Breast epithelium (tissue), 4 donors: ENCODE data around the gene NXT1. TPM values are rescaled to one million over a fixed set of nuclear protein-coding genes. Genes with fewer than 3 reads are reported as not detected.

Experiments
- DNase-seq, 2 donors: peaks; one replicate each; pipeline ENCODE4 v3.0.0-alpha.2; 2019; ENCODE audit warnings: low spot score in 2 of 2
- H3K27ac ChIP-seq, 2 donors: fragments of 200-600 bp; sonication (generic) in 1 of 2; one replicate each; pipeline ENCODE4 v1.5.1; 2016 to 2019; ENCODE audit warnings: mild to moderate bottlenecking in 1 of 2
- H3K27me3 ChIP-seq, 2 donors: fragments of 200-600 bp; sonication (generic) in 1 of 2; one replicate each; pipeline versions ENCODE4 v1.5.1 to v1.6.0; 2017 to 2019; ENCODE audit warnings: control low read depth in 1 of 2, mild to moderate bottlenecking in 1 of 2
- H3K36me3 ChIP-seq: fragments of 200-600 bp; one replicate; pipeline ENCODE4 v1.5.1; 2019
- H3K4me1 ChIP-seq, 2 donors: fragments of 200-600 bp; sonication (generic); one replicate each; pipeline ENCODE4 v1.5.1; 2016 to 2019; ENCODE audit warnings: control low read depth in 1 of 2
- H3K4me3 ChIP-seq, 3 donors: fragments of 200-600 bp; sonication (generic); 1 replicate in 2 of 3; 2 replicates in 1 of 3; pipeline ENCODE4 v1.5.1; 2016 to 2019; ENCODE audit warnings: mild to moderate bottlenecking in 3 of 3, moderate library complexity in 2 of 3
- H3K9me3 ChIP-seq, 2 donors: fragments of 200-600 bp; sonication (generic) in 1 of 2; one replicate each; pipeline ENCODE4 v1.5.1; 2016 to 2019; ENCODE audit warnings: control low read depth in 1 of 2
- POLR2A ChIP-seq: fragments of 450-650 bp; IDR thresholded peaks from one replicate; pipeline ENCODE4 v1.6.1; 2016; ENCODE audit warnings: antibody characterized with exemption, mild to moderate bottlenecking, moderate library complexity
- POLR2AphosphoS5 ChIP-seq, 3 donors: sonication (generic); formaldehyde crosslinking; IDR thresholded peaks; one replicate each; pipeline ENCODE4 v1.6.1; 2017; ENCODE audit warnings: antibody characterized with exemption in 3 of 3
- intact Hi-C: fragments of 100-400 bp; cut with DNase I; formaldehyde crosslinking; loops from one replicate; pipeline ENCODE4 v1.15.1; 2023; ENCODE audit warnings: low total_unique reads
- total RNA-seq, 3 donors: library from RNA; depleted of rRNA; stranded (reverse); fragments of >200 nt; gene quantifications; one replicate each; pipeline ENCODE4 v1.1.0, GENCODE V29; 2016
- TF ChIP-seq, protein P1 (sequence below), 3 donors: fragments of 450-650 bp; IDR thresholded peaks; one replicate each; pipeline ENCODE4 v1.5.1; 2016 to 2017; ENCODE audit warnings: antibody characterized with exemption in 3 of 3, mild to moderate bottlenecking in 3 of 3, moderate library complexity in 3 of 3

Gene NXT1
- total RNA-seq, 3 donors from 2014 or later, result 25.9 to 42.9 (median 33.2) TPM

DNA sequence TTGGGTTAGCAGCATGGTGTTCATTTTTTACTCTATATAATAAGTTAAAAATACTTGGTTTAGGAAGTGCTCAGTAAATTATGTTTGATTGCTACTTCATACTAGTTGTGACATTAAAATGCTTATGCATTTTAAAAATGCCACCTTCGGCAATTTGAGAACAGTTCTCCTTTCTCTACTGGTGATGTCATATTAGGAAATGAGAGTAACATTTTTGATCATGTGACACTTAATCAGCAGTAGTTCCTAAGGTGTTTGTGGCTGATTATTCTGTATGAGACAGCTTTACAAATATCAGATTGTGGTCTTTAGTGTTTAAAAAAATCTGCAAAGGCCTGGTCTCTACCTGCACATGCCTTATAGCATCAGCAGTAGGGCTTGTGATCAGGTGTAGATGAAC, 15.8 kb downstream of the NXT1 start:
- TF ChIP-seq POLR2AphosphoS5 (IDR thresholded peaks at IDR 0.05), result no peak
- no peak for TF ChIP-seq POLR2A
- TF ChIP-seq, protein P1, sequence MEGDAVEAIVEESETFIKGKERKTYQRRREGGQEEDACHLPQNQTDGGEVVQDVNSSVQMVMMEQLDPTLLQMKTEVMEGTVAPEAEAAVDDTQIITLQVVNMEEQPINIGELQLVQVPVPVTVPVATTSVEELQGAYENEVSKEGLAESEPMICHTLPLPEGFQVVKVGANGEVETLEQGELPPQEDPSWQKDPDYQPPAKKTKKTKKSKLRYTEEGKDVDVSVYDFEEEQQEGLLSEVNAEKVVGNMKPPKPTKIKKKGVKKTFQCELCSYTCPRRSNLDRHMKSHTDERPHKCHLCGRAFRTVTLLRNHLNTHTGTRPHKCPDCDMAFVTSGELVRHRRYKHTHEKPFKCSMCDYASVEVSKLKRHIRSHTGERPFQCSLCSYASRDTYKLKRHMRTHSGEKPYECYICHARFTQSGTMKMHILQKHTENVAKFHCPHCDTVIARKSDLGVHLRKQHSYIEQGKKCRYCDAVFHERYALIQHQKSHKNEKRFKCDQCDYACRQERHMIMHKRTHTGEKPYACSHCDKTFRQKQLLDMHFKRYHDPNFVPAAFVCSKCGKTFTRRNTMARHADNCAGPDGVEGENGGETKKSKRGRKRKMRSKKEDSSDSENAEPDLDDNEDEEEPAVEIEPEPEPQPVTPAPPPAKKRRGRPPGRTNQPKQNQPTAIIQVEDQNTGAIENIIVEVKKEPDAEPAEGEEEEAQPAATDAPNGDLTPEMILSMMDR (IDR thresholded peaks at IDR 0.05), result no peak
- H3K9me3 ChIP-seq, result no peaks in the 10 kb centered on the region
- no peaks in the 10 kb centered on the region for H3K36me3 ChIP-seq
- peaks cover 0 to 17% of the 10 kb centered on the region in 2 donors for H3K4me1 ChIP-seq
- no peak overlapping the region for H3K4me3 ChIP-seq
- intact Hi-C loops, result no loop called here
- no peak overlapping the region for H3K27ac ChIP-seq
- no peaks in the 10 kb centered on the region for H3K27me3 ChIP-seq
- DNase-seq, result no peak

- Histone ChIP-seq H3K27me3 (no peaks in the 10 kb centered on the region), H3K4me1 (peaks cover 0 to 15% of the 10 kb centered on the region in 2 donors), H3K4me3 (no peak overlapping the region), H3K27ac (no peak overlapping the region), H3K36me3 (no peaks in the 10 kb centered on the region), H3K9me3 (no peaks in the 10 kb centered on the region)
- no peak for DNase-seq
- TF ChIP-seq, protein P1 (IDR thresholded peaks at IDR 0.05), result no peak
- TF ChIP-seq POLR2AphosphoS5 (IDR thresholded peaks at IDR 0.05) (no peak), POLR2A (no peak)
- intact Hi-C loops, result no loop called here
Observed at GRCh38 chr20:23367770-23368169, 17.2 kb downstream of the NXT1 start.

- Histone ChIP-seq H3K27ac (no peak overlapping the region), H3K36me3 (no peaks in the 10 kb centered on the region), H3K9me3 (no peaks in the 10 kb centered on the region), H3K4me3 (no peak overlapping the region), H3K27me3 (no peaks in the 10 kb centered on the region), H3K4me1 (peaks cover 0 to 8% of the 10 kb centered on the region in 2 donors)
- DNase-seq, result no peak
- intact Hi-C loops, result no loop called here
- TF ChIP-seq POLR2AphosphoS5 (IDR thresholded peaks at IDR 0.05) (no peak), POLR2A (no peak)
- TF ChIP-seq, protein P1 (IDR thresholded peaks at IDR 0.05), result no peak
Observed at GRCh38 chr20:23368316-23369071, 17.9 kb downstream of the NXT1 start.

DNA sequence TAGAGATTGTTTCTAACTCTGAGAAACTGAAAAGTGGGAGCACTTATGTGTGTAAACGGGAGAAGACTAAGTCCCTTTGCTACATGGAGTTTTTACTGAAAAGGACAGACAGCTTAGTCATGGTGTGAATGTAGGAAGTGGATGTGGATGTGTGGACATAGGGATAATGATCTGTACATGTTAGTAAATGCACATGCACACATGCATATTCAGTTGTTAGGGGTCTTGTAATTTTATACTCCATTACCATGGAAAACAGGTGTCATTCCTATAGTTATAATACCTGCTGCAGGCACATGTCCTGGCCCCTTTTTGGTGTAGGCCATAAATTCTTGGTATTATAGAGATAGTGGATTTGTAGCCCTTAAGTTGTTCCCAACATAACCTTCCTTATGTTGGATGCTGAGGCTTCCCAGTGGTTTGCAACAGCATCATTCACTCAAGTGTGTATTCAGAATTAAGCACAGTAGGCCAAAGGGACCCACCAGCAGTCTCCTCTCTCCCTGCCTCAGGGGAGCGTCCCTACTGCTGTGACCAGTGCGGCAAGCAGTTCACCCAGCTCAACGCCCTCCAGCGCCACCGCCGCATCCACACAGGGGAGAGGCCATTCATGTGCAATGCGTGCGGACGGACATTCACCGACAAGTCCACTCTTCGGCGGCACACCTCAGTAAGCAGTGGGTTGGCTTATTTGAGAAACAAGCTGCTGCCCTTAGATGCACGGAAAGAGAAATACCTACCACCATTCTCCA, 18.7 kb downstream of the NXT1 start:
- TF ChIP-seq, protein P1 (IDR thresholded peaks at IDR 0.05), result no peak
- no peak for TF ChIP-seq POLR2AphosphoS5 (IDR thresholded peaks at IDR 0.05)
- no peak for TF ChIP-seq POLR2A
- DNase-seq, result no peak
- intact Hi-C loops, result no loop called here
- Histone ChIP-seq H3K9me3 (no peaks in the 10 kb centered on the region), H3K27me3 (no peaks in the 10 kb centered on the region), H3K4me3 (no peak overlapping the region), H3K36me3 (no peaks in the 10 kb centered on the region), H3K27ac (no peak overlapping the region), H3K4me1 (peaks cover 0 to 6% of the 10 kb centered on the region in 2 donors)

GRCh38 chr20:23370274-23370673, 19.7 kb downstream of the NXT1 start:
- Histone ChIP-seq H3K27ac (no peak overlapping the region), H3K4me3 (no peak overlapping the region), H3K4me1 (peaks cover 0 to 6% of the 10 kb centered on the region in 2 donors), H3K27me3 (no peaks in the 10 kb centered on the region), H3K36me3 (no peaks in the 10 kb centered on the region), H3K9me3 (no peaks in the 10 kb centered on the region)
- no peak for TF ChIP-seq POLR2AphosphoS5 (IDR thresholded peaks at IDR 0.05)
- DNase-seq, result no peak
- intact Hi-C loops, result no loop called here
